ENCODE measurements around the gene SCO2.
A peak's percentile ranks its signal among the peaks of the same experiment; 100 is the strongest.
"Not testable (repeated sequence)": the region's sequence is repeated elsewhere in the genome, so short reads cannot be mapped to it uniquely, and the experiment has no call there.

SCO2 gene

GRCh38 chr22:50551160-50551752 lies 25.9 kb upstream of the SCO2 start:
- DNase-seq (ENCODE audit: low read depth in 2 of 2) = no peak

DNA sequence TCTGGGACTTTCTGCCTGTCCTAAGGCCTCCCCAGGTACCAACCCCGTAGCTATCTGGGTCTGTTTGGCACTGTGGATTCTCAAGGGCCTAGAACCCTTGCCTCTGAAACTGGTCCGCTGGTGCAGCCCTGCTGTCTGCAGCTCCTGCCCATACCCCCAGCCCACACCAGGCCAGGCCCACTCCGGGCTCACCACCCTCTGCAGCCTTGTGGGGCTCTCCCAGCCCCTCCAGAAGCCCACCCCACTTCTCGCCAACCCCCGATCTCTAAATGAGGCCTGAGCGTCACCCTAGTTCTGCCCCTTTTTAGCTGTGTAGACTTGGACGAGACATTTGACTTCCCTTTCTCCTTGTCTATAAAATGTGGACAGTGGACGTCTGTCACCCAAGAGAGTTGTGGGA lies 25.0 kb upstream of the SCO2 start:
- no peak for DNase-seq (ENCODE audit: low read depth in 2 of 2)

- DNase-seq (ENCODE audit: low read depth in 2 of 2) = no peak
Measured at GRCh38 chr22:50548921-50549790, 23.8 kb upstream of the SCO2 start.

DNA sequence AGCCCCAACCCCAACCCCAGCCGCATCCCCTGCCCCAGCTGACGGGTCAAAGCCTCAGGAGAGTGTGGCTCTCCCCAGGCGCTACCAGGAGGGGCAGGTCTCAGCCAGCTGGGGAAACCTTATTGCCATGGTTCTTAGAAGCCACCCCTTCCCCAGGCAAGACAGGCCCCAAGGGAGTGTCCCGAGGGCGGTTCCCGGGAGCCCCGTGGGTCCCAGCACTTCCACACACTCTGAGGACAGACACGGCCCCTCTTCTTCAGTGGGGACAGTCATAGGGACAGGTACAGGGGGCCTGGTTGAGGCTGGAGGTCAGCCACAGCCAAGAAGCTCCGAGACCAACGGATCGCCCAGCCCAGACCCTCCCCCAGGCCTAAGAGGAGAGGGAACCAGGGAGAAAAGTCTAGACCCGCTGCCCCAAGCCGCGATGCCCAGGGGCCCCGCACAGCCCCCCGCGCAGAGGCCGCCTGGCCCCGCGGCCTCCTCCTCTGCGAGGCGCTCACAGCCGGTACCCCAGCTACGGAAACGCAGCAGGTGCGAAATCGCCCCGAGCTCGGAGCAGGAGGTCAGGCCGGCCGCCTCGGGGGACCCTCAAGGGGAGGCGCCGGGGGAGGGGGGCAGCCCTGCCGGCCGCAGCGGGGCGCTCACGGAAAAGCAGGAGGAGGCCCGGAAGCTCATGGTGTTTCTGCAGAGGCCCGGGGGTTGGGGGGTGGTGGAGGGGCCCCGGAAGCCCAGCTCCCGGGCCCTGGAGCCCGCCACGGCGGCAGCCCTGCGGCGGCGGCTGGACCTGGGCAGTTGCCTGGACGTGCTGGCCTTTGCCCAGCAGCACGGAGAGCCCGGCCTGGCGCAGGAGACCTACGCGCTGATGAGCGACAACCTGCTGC lies 22.9 kb upstream of the SCO2 start:
- no peak for DNase-seq (ENCODE audit: low read depth in 2 of 2)

GRCh38 chr22:50547263-50547985 lies 22.0 kb upstream of the SCO2 start:
- no peak for DNase-seq (ENCODE audit: low read depth in 2 of 2)

DNA sequence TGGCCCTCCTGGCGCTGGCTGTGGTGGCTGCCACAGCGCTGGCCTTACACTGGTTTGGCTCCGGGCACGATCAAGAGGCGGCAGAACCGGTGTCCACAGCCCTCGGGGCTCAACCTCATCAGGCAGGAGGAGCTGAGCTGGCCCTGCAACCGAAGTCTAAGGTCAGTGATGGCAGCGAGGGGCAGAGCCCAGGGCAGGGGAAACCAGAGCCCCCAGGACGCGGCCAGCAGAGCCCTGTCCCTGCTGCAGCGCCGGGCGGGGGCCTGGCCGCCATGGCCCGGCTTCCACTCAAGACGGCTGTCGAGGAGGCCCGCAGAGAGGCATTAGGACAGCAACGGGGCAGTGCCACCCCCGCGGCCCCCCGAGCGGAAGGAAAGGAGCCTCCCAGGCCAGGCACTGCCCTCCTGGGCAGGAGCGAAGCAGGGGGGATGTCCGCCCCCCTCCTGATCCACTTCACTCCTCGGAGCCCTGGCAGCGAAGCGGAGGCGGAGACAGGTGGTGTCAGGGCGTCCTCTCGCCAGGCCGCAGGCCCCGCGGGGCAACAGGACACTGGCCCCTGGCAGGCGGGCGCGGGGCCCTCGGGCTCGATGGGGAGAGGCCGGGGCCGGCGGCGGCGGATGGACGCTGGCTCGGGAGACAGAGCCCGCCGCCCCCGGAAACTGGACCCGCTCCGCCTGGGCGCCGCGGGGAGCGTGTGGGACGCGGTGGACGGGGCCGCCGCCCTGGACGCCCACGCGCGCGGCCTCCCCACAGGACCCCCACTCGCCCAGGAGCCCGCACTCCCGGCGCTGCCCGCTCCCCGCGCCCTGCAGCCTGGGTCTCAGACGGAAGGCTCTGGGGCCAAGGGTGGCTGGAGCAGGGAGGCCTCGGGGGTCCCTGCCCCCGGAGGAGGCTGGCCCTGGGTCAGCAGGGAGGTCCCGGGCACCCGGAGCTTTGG lies 21.2 kb upstream of the SCO2 start:
- no peak for DNase-seq (ENCODE audit: low read depth in 2 of 2)

DNA sequence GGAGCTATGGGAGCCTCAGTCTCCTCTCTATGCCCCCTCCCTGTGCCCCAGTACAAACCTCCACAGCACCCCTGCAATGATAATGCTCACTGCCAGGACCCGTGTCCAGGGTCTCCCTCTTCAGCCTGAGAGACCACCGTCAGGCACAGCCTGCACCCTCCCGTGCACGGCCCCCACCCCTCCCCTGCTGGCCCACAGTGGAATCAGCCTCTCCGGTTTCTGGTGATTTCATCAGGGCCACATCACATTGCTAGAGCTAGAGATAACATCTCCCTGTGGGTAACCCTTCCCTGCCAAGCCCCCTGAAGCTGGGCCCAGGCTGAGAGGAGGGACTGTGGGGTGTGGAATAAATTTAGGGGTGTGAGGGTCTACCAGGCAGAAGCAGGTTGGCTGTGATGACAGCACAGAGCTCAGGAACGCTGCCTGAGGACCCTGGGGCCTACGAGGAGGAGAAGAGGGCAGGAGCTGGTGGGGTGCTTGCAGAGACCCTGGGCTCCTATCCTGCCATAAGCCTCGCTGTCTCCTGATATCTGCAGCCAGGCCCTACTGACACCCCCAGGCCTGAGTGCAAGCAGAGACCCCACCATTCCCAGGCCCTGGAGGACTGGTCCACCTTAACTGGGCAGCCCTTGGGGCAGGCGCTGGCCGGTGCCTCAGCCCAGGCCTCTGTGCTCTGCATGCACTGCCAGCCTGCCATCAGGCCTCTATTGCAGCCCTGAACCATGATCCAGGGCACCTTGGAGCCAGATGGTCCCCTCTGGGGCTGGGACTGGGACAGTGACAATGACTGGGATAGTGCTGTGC lies 20.3 kb upstream of the SCO2 start, which contains the start of gene KLHDC7B:
Gene KLHDC7B, plus strand, starts transcription at position 378 of the 804 bp plus-strand sequence. Its CDS starts 345 bp downstream, at position 723.
- DNase-seq (ENCODE audit: low read depth in 2 of 2) = no peak

DNA sequence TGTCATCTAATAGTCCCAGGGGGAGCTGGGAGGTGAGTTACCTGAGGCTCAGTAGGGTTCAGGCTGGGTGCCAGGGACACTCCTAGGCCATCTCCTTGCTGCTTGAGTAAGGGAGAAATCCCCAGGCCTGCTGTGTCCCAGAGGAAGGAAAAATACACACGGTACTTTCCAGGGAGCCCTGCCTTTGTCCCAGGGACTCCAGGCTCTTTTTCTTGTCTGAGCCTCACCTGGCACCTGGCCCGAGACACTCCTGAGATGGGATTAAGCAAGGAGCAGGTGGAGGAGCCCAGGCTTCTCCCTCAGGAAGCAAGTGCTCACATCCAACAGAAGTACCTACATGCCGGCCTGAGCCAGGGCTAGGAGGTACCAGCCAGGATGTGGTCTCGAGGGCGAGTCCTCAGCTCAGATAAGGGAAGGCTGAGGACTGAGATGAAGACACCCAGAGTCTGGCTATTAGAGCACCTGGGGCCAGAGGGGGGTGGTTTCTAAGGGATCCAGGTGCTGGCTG lies 19.4 kb upstream of the SCO2 start:
- DNase-seq (ENCODE audit: low read depth in 2 of 2) = no peak

GRCh38 chr22:50544078-50544745 lies 18.8 kb upstream of the SCO2 start:
- peak in 1 of 2 donors; percentile 80 for DNase-seq (ENCODE audit: low read depth in 2 of 2)

- DNase-seq (ENCODE audit: low read depth in 2 of 2) = no peak
Measured at GRCh38 chr22:50542416-50542927, 17.1 kb upstream of the SCO2 start.

DNA sequence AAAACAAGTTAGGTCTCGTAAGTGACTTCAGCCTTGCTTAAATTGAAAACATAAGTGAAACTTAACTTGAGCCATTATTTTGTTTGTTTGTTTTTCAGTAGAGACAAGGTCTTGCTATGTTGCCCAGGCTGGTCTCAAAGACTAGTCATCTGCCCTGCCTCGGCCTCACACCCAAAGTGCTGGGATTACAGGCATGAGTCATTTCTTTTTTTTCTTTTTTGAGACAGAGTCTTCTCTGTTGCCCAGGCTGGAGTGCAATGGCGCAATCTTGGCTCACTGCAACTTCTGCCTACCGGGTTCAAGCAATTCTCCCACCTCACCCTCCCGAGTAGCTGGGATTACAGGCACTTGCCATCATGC lies 16.2 kb upstream of the SCO2 start:
- DNase-seq (ENCODE audit: low read depth in 2 of 2) = not testable (repeated sequence)

GRCh38 chr22:50540381-50540780 lies 15.0 kb upstream of the SCO2 start:
- DNase-seq (ENCODE audit: low read depth in 2 of 2) = no peak

DNA sequence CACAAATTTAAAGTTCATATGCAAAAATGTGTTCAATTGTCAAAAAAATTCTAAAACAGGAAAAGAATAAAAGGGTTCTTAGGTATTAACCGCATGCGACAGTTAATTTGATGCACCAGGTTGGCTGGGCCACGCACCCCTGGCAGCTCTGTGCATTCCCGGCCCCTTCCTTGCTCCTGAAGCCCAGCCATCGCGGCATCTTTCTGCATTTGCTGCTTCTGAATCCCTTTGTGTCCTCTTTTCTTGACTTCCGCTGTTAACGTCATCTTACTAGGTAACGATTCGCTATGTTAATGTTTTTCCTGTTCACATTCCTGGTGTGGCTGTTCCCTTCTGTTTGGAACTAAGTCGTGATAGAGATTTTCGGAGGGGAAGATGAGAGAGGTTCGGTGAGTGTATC lies 12.4 kb upstream of the SCO2 start:
- DNase-seq (ENCODE audit: low read depth in 2 of 2) = no peak

GRCh38 chr22:50536226-50536625 lies 10.8 kb upstream of the SCO2 start:
- DNase-seq (ENCODE audit: low read depth in 2 of 2) = no peak

DNA sequence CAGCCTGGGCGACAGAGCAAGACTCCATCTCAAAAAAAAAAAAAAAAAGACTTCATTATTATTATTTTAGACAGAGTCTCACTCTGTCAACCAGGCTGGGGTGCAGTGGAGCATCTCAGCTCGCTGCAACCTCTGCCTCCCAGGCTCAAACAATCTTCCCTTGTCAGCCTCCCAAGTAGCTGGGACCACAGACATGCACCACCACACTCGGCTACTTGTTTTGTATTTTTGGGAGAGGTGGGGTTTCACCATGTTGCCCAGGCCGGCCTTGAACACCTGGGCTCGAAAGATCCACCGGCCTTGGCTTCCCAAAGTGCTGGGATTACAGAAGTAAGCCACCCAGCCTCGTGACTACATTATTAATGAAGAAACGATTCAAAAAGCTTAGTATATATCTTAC lies 9.7 kb upstream of the SCO2 start:
- DNase-seq (ENCODE audit: low read depth in 2 of 2) = no peak

- DNase-seq (ENCODE audit: low read depth in 2 of 2) = not testable (repeated sequence)
Measured at GRCh38 chr22:50533856-50534711, 8.7 kb upstream of the SCO2 start.

All from stimulated activated CD4-positive, alpha-beta T cell treated with anti-CD3 and anti-CD28 coated beads, Interleukin-15, amount 100 ng/mL, for 48 hours (primary cell).